MM.1S (cell line): ENCODE measurements around the gene PHC3.
A peak's percentile ranks its signal among the peaks of the same experiment; 100 is the strongest.
"Not testable (repeated sequence)": the region's sequence is repeated elsewhere in the genome, so short reads cannot be mapped to it uniquely, and the experiment has no call there.

ENCODE experiments used
- DNase-seq: peaks from one replicate; pipeline ENCODE4 v3.0.0-alpha.2; 2015
- H2AFZ ChIP-seq: fragments of 300-600 bp; sonication (generic); 2 replicates; pipeline ENCODE4 v1.6.0; 2016; ENCODE audit warnings: antibody characterized with exemption, low read length
- H3F3A ChIP-seq: fragments of 300-600 bp; sonication (generic); 2 replicates; pipeline ENCODE4 v1.6.1; 2016; ENCODE audit warnings: mild to moderate bottlenecking, antibody characterized with exemption, low read length, moderate library complexity, mixed read lengths; ENCODE audit not compliant: insufficient read depth
- H3K27ac ChIP-seq: fragments of 300-600 bp; sonication (generic); 2 replicates; pipeline ENCODE4 v1.5.1; 2016; ENCODE audit warnings: mild to moderate bottlenecking, low read length
- H3K27me3 ChIP-seq: fragments of 300-600 bp; sonication (generic); replicated peaks from 2 replicates; pipeline ENCODE4 v1.6.0; 2016; ENCODE audit warnings: low read length; ENCODE audit not compliant: insufficient read depth
- H3K36me3 ChIP-seq: fragments of 300-600 bp; sonication (generic); replicated peaks from 2 replicates; pipeline ENCODE4 v1.6.1; 2016; ENCODE audit warnings: mild to moderate bottlenecking, low read length, mixed read lengths; ENCODE audit not compliant: insufficient read depth
- H3K4me1 ChIP-seq: fragments of 300-600 bp; sonication (generic); 2 replicates; pipeline ENCODE4 v1.6.1; 2016; ENCODE audit warnings: low read length, mixed read lengths
- H3K4me2 ChIP-seq: fragments of 300-600 bp; sonication (generic); 2 replicates; pipeline ENCODE4 v1.6.0; 2016; ENCODE audit warnings: low read depth, low read length
- H3K4me3 ChIP-seq: fragments of 300-600 bp; sonication (generic); 2 replicates; pipeline ENCODE4 v1.5.1; 2016; ENCODE audit warnings: low read length, mixed read lengths
- H3K79me2 ChIP-seq: fragments of 300-600 bp; sonication (generic); 2 replicates; pipeline ENCODE4 v1.6.1; 2016; ENCODE audit warnings: mixed run types, low read length, mixed read lengths
- H3K9ac ChIP-seq: fragments of 300-600 bp; sonication (generic); 2 replicates; pipeline ENCODE4 v1.6.1; 2016; ENCODE audit warnings: low read length, mixed read lengths
- H3K9me2 ChIP-seq: fragments of 300-600 bp; sonication (generic); replicated peaks from 2 replicates; pipeline ENCODE4 v1.6.1; 2016; ENCODE audit warnings: mild to moderate bottlenecking, low read length, mixed read lengths; ENCODE audit not compliant: insufficient read depth
- H3K9me3 ChIP-seq: fragments of 300-600 bp; sonication (generic); replicated peaks from 2 replicates; pipeline ENCODE4 v1.6.1; 2016; ENCODE audit warnings: mild to moderate bottlenecking, low read length, mixed read lengths; ENCODE audit not compliant: insufficient read depth
- H4K20me1 ChIP-seq: fragments of 300-600 bp; sonication (generic); 2 replicates; pipeline ENCODE4 v1.6.1; 2016; ENCODE audit warnings: mild to moderate bottlenecking, low read length, moderate library complexity, mixed read lengths; ENCODE audit not compliant: insufficient read depth
- EZH2 ChIP-seq: fragments of 300-600 bp; sonication (generic); optimal IDR thresholded peaks from 2 replicates; pipeline ENCODE3; 2017; ENCODE audit warnings: low read depth, mild to moderate bottlenecking, antibody characterized with exemption, low read length, mixed read lengths
- EZH2phosphoT487 ChIP-seq: fragments of 300-600 bp; sonication (generic); IDR thresholded peaks from 2 replicates; pipeline ENCODE4 v1.6.1; 2018; ENCODE audit warnings: antibody characterized with exemption, low read length
- TF ChIP-seq, protein P1 (sequence below): fragments of 300-600 bp; sonication (generic); IDR thresholded peaks from 2 replicates; pipeline ENCODE4 v1.5.1; 2016; ENCODE audit warnings: antibody characterized with exemption, low read length, mixed read lengths

The PHC3 gene

DNA sequence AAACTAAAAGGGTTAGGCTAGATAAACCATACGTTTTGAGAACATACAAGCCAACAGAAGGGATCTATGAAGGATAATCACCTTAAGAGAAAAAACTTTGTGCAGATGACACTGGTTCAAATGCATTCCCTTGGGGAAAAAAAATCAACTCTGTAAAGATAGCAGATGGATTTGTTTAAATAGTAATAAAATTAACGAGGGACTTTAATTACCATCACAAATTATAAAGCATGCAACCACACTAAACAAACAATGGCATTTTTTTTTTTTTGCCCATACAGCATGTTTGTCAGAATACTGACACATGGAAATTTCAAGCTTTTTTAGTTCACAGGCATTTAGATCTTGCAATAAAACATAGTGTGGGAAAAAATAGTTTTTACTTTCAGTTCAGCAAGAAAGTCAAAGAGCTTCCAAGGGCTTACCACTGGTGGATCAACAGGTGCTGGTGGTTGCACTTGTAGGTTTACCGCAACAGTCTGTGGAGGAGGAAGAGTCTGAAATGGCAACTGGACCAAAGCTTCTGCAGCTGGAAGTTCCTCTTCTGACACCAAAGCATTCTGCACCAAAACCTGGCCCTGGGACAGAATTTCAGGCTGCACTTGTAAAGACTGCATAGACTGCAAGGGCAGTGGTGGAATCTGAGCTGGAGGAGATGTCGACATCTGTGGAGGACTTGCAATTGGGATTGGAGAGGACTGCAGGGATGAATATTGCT is 53.1 kb downstream of the PHC3 start:
- H3K4me3 ChIP-seq: peak overlapping the region; percentile 44
- peak overlapping the region; percentile 34; the same call in 1 of the 2 replicates for H3K9ac ChIP-seq
- H3K36me3 ChIP-seq: peaks cover 4% of the 10 kb centered on the region; the same call in 1 of the 2 replicates
- peak overlapping the region; percentile 78 for H3K4me2 ChIP-seq
- no peaks in the 10 kb centered on the region for H3K27me3 ChIP-seq
- peaks cover 71% of the 10 kb centered on the region for H3K79me2 ChIP-seq
- TF ChIP-seq, protein P1, sequence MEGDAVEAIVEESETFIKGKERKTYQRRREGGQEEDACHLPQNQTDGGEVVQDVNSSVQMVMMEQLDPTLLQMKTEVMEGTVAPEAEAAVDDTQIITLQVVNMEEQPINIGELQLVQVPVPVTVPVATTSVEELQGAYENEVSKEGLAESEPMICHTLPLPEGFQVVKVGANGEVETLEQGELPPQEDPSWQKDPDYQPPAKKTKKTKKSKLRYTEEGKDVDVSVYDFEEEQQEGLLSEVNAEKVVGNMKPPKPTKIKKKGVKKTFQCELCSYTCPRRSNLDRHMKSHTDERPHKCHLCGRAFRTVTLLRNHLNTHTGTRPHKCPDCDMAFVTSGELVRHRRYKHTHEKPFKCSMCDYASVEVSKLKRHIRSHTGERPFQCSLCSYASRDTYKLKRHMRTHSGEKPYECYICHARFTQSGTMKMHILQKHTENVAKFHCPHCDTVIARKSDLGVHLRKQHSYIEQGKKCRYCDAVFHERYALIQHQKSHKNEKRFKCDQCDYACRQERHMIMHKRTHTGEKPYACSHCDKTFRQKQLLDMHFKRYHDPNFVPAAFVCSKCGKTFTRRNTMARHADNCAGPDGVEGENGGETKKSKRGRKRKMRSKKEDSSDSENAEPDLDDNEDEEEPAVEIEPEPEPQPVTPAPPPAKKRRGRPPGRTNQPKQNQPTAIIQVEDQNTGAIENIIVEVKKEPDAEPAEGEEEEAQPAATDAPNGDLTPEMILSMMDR: no peak
- H3K4me1 ChIP-seq: peaks cover 61% of the 10 kb centered on the region
- H4K20me1 ChIP-seq: no peaks in the 10 kb centered on the region
- peak; percentile 98 for DNase-seq
- H2AFZ ChIP-seq: no peak overlapping the region
- H3K9me2 ChIP-seq: no peaks in the 10 kb centered on the region
- H3F3A ChIP-seq: peaks cover 48% of the 10 kb centered on the region
- H3K9me3 ChIP-seq: no peaks in the 10 kb centered on the region
- H3K27ac ChIP-seq: peak overlapping the region; percentile 83

DNA sequence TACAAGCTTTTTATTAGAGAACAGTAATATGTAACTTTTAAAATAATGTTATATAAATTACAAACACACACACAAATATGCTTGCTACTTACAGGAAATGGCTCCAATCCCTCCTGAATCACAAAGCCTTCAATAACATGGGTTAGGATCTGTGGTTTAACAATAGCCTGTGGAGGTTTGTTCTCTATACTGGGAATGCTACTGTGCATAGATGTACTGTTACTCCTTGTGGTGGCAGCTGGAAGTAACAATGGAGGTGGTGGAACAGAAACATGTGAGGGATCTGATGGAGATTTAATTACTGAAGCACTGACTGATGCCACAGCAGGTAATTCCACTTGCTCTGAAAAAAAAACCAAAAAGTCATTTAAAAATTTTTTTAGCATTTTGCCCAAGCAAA is 64.4 kb downstream of the PHC3 start:
- H3K9ac ChIP-seq: no peak overlapping the region
- H3K4me2 ChIP-seq: no peak overlapping the region
- peaks cover 18% of the 10 kb centered on the region; the same call in 1 of the 2 replicates for H3K36me3 ChIP-seq
- peaks cover 55% of the 10 kb centered on the region for H3K79me2 ChIP-seq
- H3K27ac ChIP-seq: no peak overlapping the region
- H4K20me1 ChIP-seq: no peaks in the 10 kb centered on the region
- TF ChIP-seq EZH2: no peak
- TF ChIP-seq, protein P1: no peak
- TF ChIP-seq EZH2phosphoT487: no peak
- H3K4me1 ChIP-seq: no peaks in the 10 kb centered on the region
- no peak for DNase-seq
- no peak overlapping the region for H3K4me3 ChIP-seq
- no peaks in the 10 kb centered on the region for H3K9me2 ChIP-seq
- H3F3A ChIP-seq: no peaks in the 10 kb centered on the region
- no peaks in the 10 kb centered on the region for H3K9me3 ChIP-seq
- H3K27me3 ChIP-seq: no peaks in the 10 kb centered on the region
- no peak overlapping the region for H2AFZ ChIP-seq

DNA sequence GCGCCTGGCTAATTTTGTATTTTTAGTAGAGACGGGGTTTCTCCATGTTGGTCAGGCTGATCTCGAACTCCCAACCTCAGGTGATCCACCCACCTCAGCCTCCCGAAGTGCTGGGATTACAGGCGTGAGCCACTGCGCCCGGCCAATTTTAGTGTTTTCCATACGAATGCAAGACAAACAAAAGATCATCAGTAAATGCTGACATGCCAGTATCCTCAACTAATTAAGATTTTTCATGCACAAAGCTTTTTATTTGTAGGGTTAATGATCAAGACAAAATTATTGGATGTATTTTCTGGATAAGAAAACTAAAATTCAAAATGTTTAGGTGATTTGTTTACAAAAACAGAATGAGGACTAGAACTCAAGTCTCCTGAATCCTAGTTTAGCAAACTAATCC is 67.4 kb downstream of the PHC3 start:
- not testable (repeated sequence) for H3F3A ChIP-seq, H3K9me2 ChIP-seq, H2AFZ ChIP-seq, H4K20me1 ChIP-seq, H3K9me3 ChIP-seq, H3K27ac ChIP-seq, H3K27me3 ChIP-seq, H3K4me3 ChIP-seq, H3K4me1 ChIP-seq, H3K4me2 ChIP-seq, DNase-seq, H3K9ac ChIP-seq
- Histone ChIP-seq H3K36me3 (peaks cover 16% of the 10 kb centered on the region; the same call in 1 of the 2 replicates), H3K79me2 (peaks cover 50% of the 10 kb centered on the region)

DNA sequence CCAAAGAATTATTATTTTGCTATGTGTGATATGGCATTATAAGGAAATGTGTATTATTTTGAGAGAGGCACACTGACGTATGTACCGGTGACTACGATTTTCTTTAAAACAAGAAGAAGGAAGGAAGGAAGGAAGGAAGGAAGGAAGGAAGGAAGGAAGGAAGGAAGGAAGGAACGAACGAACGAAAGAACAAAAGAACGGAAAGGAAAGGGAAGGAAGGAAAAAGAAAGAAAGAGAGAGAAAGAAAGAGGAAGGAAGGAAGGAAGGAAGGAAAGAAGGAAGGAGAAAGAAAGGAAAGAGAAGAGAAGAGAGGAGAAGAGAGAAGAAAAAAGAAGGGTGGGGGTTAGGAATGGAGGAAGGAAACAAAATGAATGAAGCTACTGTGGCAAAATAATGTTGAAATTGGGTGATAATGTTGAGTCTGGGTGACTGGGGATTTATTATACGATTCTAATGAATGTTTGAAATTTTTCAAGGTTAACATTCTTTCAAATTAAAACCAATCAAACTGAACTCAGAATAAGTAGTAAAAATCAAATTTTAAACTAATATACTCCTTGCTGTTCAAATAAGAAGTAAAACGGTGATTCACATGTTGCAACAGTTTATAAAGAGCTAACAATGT is 70.3 kb downstream of the PHC3 start:
- Histone ChIP-seq H2AFZ (no peak overlapping the region), H4K20me1 (no peaks in the 10 kb centered on the region), H3K9me2 (no peaks in the 10 kb centered on the region), H3K79me2 (peaks cover 41% of the 10 kb centered on the region), H3K4me3 (no peak overlapping the region), H3K4me2 (no peak overlapping the region), H3F3A (no peaks in the 10 kb centered on the region), H3K27me3 (no peaks in the 10 kb centered on the region), H3K9me3 (no peaks in the 10 kb centered on the region), H3K27ac (no peak overlapping the region), H3K36me3 (peaks cover 24% of the 10 kb centered on the region; the same call in 1 of the 2 replicates), H3K9ac (no peak overlapping the region), H3K4me1 (no peaks in the 10 kb centered on the region)
- TF ChIP-seq EZH2 (no peak), EZH2phosphoT487 (no peak)
- TF ChIP-seq, protein P1: no peak
- no peak for DNase-seq
